Peyer's patch (tissue), 4 donors: ENCODE data around the gene CERK. TPM values are rescaled to one million over a fixed set of nuclear protein-coding genes. Genes with fewer than 3 reads are reported as not detected.
"Not testable (repeated sequence)": the region's sequence is repeated elsewhere in the genome, so short reads cannot be mapped to it uniquely, and the experiment has no call there.

Experiments
- DNase-seq, 3 donors: peaks; one replicate each; pipeline ENCODE4 v3.0.0-alpha.2; 2017 to 2019
- H3K27ac ChIP-seq, 4 donors: fragments of 200-600 bp; sonication (generic); one replicate each; pipeline ENCODE4 v1.5.1; 2016 to 2019
- H3K27me3 ChIP-seq, 2 donors: fragments of 200-600 bp; sonication (generic); one replicate each; pipeline ENCODE4 v1.5.1; 2019
- H3K36me3 ChIP-seq, 3 donors: fragments of 200-600 bp; sonication (generic); one replicate each; pipeline ENCODE4 v1.5.1; 2016 to 2019
- H3K4me1 ChIP-seq, 4 donors: fragments of 200-600 bp; sonication (generic); one replicate each; pipeline ENCODE4 v1.5.1; 2016 to 2019
- H3K4me3 ChIP-seq, 4 donors: fragments of 200-600 bp; sonication (generic); 1 replicate in 3 of 4; 2 replicates in 1 of 4; pipeline ENCODE4 v1.5.1; 2016 to 2019; ENCODE audit warnings: mild to moderate bottlenecking in 1 of 4
- H3K9me3 ChIP-seq, 4 donors: fragments of 200-600 bp; sonication (generic); one replicate each; pipeline ENCODE4 v1.5.1; 2016 to 2019; ENCODE audit warnings: mild to moderate bottlenecking in 1 of 4
- CTCF ChIP-seq, 6 experiments: fragments of 450-650 bp in 4 of 6; fragments of 200-600 bp in 2 of 6; sonication (generic) in 1 of 6; IDR thresholded peaks; one replicate each; pipeline ENCODE4 v1.5.1; 2017 to 2019; ENCODE audit warnings: antibody characterized with exemption in 6 of 6, mild to moderate bottlenecking in 3 of 6, moderate library complexity in 1 of 6
- POLR2A ChIP-seq, 2 donors: fragments of 450-650 bp; IDR thresholded peaks; one replicate each; pipeline ENCODE4 v1.5.1; 2017; ENCODE audit warnings: antibody characterized with exemption in 2 of 2, mild to moderate bottlenecking in 2 of 2, moderate library complexity in 2 of 2
- total RNA-seq, 4 donors: library from RNA; depleted of rRNA; stranded (reverse); fragments of >200 nt; gene quantifications; one replicate each; pipeline ENCODE4 v1.1.0, GENCODE V29; 2016

The CERK gene
- total RNA-seq, 4 donors from 2014 or later = 89.1 to 131 (median 94.7) TPM

DNA sequence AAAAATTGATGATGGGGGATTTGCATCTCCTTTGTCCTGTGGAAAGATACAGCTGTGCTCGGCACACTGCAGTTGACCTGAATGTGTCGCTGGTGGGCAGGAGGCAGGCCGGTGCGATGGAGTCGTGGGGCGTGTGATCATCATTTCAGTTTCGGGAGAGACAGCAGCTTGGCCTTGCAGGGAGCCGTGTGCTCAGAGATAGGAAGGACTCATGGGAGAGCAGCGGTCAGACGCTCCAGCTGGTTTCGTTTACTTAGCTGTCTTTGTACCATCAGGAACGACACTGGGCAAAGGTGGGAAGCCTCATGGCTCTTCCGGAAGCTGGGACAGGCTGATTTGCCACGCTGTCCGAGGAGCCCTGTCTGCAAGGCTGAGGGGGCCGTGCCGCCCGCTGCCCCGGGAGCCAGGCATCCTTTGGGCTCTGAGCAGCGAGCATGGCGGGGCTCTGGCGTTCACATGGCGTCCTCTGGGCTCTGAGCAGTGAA, 85.2 kb downstream of the CERK start:
- Histone ChIP-seq H3K4me1 (peaks cover 6 to 46% (median 10%) of the 10 kb centered on the region in 4 donors), H3K36me3 (no peaks in the 10 kb centered on the region), H3K27ac (peak overlapping the region in 3 of 4 donors; percentile 22 to 71 (median 67)), H3K27me3 (no peaks in the 10 kb centered on the region), H3K4me3 (peak overlapping the region in 2 of 4 donors; percentile 7 to 9), H3K9me3 (no peaks in the 10 kb centered on the region)
- no peak for DNase-seq
- TF ChIP-seq POLR2A (IDR thresholded peaks at IDR 0.05) = no peak
- TF ChIP-seq CTCF (IDR thresholded peaks at IDR 0.05) = no peak

- peaks cover 6 to 53% (median 14%) of the 10 kb centered on the region in 4 donors for H3K4me1 ChIP-seq
- H3K4me3 ChIP-seq = peak overlapping the region in 1 of 4 donors; percentile 7
- no peaks in the 10 kb centered on the region for H3K9me3 ChIP-seq
- no peaks in the 10 kb centered on the region for H3K27me3 ChIP-seq
- H3K27ac ChIP-seq = peak overlapping the region in 3 of 4 donors; percentile 22 to 71 (median 67)
- TF ChIP-seq CTCF (IDR thresholded peaks at IDR 0.05) = no peak
- no peak for TF ChIP-seq POLR2A (IDR thresholded peaks at IDR 0.05)
- H3K36me3 ChIP-seq = no peaks in the 10 kb centered on the region
- peak in 1 of 3 donors; percentile 60 for DNase-seq
These were observed 85.8 kb downstream of the CERK start for GRCh38 chr22:46652081-46652846.

DNA sequence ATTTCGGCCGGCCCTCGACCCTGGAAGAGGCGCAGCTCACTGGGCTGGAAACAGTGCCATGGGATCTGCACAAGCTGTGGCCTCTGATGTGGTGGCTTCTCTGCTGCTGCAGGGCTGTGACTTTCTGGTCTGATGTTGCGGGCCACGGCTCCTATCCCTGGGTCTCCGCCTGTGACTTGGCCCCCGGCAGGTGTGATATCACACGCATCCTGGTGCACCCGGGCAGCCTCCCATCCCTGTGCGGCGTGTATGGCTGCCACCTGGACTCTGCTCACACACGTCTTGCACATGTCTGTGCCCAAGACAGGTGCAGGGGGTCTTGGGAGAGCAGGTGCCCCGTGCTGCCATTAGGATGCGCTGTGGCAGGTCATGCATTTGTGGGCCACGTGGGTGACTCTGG, 86.7 kb downstream of the CERK start:
- no peaks in the 10 kb centered on the region for H3K27me3 ChIP-seq
- DNase-seq = no peak
- no peak overlapping the region for H3K27ac ChIP-seq
- peaks cover 6 to 58% (median 14%) of the 10 kb centered on the region in 4 donors for H3K4me1 ChIP-seq
- no peaks in the 10 kb centered on the region for H3K36me3 ChIP-seq
- TF ChIP-seq POLR2A (IDR thresholded peaks at IDR 0.05) = no peak
- no peak for TF ChIP-seq CTCF (IDR thresholded peaks at IDR 0.05)
- H3K9me3 ChIP-seq = no peaks in the 10 kb centered on the region
- no peak overlapping the region for H3K4me3 ChIP-seq

- Histone ChIP-seq H3K36me3 (no peaks in the 10 kb centered on the region), H3K4me1 (peaks cover 6 to 69% (median 18%) of the 10 kb centered on the region in 4 donors), H3K27ac (peak overlapping the region in 2 of 4 donors; percentile 62 to 72), H3K9me3 (no peaks in the 10 kb centered on the region), H3K27me3 (no peaks in the 10 kb centered on the region), H3K4me3 (no peak overlapping the region)
- no peak for TF ChIP-seq POLR2A (IDR thresholded peaks at IDR 0.05)
- TF ChIP-seq CTCF (IDR thresholded peaks at IDR 0.05) = no peak
- no peak for DNase-seq
These were observed 87.8 kb downstream of the CERK start for GRCh38 chr22:46650078-46650810.

DNA sequence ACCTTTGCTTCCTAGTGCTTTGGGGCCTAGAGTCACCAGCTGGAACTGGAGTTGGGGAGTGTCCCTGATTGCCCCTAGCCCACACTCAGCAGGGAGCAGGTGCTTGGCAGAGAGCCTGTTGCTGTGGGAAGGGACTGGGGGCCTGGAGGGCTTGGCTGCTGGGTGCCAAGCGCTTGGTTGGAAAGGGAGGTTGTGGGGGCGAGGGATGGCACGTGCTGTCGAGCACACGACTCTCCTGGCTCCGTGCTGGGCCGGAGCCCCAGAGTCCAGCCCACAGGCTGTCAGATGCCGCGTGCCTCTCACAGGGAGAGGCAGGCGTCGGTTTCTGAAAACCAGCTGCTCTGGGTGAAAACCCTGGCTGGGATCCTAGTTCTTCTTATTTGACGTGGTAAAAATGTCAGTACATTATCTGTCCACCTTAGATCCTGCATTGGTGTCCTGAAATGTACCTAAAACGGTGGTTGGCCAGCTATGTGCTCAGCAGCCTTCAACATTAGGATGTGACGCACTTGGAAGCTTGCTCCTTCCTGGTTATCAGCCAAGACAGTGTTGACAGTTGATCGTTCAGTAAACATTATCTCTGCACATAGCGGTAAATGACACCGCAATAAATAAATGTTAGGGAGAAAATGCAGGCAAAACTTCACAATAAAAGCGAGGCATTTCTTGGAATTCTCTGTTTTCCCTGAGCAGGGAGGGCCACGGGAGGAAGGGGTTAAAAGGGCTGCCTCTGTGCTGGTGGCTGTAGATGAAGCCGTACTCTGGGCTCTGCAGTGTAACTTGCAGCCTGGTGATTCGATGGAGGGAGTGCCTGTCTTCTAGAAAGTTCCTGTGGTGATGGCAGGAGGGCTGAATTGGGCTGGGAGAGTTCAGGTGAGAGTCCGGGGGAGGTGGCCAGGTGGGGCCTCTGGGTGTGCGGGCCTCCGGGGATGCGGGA, 88.6 kb downstream of the CERK start:
- no peaks in the 10 kb centered on the region for H3K9me3 ChIP-seq
- no peak for DNase-seq
- no peaks in the 10 kb centered on the region for H3K36me3 ChIP-seq
- H3K27me3 ChIP-seq = no peaks in the 10 kb centered on the region
- peaks cover 6 to 71% (median 18%) of the 10 kb centered on the region in 4 donors for H3K4me1 ChIP-seq
- TF ChIP-seq CTCF (IDR thresholded peaks at IDR 0.05) = no peak
- TF ChIP-seq POLR2A (IDR thresholded peaks at IDR 0.05) = no peak
- H3K27ac ChIP-seq = peak overlapping the region in 2 of 4 donors; percentile 62 to 72
- H3K4me3 ChIP-seq = no peak overlapping the region

DNA sequence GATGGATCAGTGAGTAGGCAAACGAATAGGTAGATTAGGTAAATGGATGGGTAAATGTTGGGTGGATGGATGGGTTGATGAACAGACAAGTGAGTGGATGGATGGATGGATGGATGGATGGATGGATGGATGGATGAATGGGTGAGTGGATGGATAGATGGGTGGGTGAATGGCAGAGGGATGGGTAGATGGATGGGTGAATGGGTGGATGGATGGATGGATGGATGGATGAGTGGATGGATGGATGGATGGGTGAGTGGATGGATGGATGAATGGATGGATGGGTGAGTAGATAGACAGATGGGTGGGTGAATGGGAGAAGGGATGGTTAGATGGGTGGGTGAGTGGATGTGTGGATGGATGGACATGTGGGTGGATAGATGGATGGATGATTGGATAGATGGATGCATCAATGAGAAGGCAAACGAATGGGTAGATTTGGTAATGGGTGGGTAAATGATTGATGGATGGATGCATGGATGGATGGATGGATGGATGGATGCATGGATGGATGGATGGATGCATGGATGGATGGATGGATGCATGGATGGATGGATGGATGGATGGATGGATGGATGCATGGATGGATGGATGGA, 89.7 kb downstream of the CERK start:
- not testable (repeated sequence) for H3K27me3 ChIP-seq, H3K4me3 ChIP-seq, H3K9me3 ChIP-seq, H3K36me3 ChIP-seq, DNase-seq
- Histone ChIP-seq H3K4me1 (peaks cover 3 to 63% (median 18%) of the 10 kb centered on the region in 4 donors), H3K27ac (peak overlapping the region in 1 of 4 donors; percentile 94)
